Measurements from ENCODE around the gene IL7R. TPM values are rescaled to one million over a fixed set of nuclear protein-coding genes. Genes with fewer than 3 reads are reported as not detected.

The IL7R gene
- 0.98 TPM for polyA plus RNA-seq (2012; ENCODE audit: low read depth, missing spikeins)

GRCh38 chr5:35856765-35857351 lies at the start of gene IL7R:
TSS of gene IL7R (plus strand) at chr5:35856891. CDS start at chr5:35856978, 87 bp downstream.
- TF ChIP-seq POU2F2 (IDR thresholded peaks at IDR 0.05; ENCODE audit: low read depth, low read length) (no peak), PAX5 (IDR thresholded peaks at IDR 0.05; ENCODE audit: insufficient read depth, low read length, severe bottlenecking) (no peak), TAF1 (IDR thresholded peaks at IDR 0.05; ENCODE audit: low read depth, low read length) (no peak), POLR2AphosphoS5 (IDR thresholded peaks at IDR 0.05; ENCODE audit: low read depth, low read length) (no peak), SPI1 (IDR thresholded peaks at IDR 0.05; ENCODE audit: low read depth, low read length) (peak; percentile 81)
- no peak for FAIRE-seq
- DNase-seq (ENCODE audit: insufficient read length, low spot score), result no peak

- FAIRE-seq (no peak), DNase-seq (ENCODE audit: insufficient read length, low spot score) (no peak)
- TF ChIP-seq PAX5 (IDR thresholded peaks at IDR 0.05; ENCODE audit: insufficient read depth, low read length, severe bottlenecking), result no peak
- no peak for TF ChIP-seq TAF1 (IDR thresholded peaks at IDR 0.05; ENCODE audit: low read depth, low read length)
- TF ChIP-seq POLR2AphosphoS5 (IDR thresholded peaks at IDR 0.05; ENCODE audit: low read depth, low read length), result no peak
- TF ChIP-seq SPI1 (IDR thresholded peaks at IDR 0.05; ENCODE audit: low read depth, low read length), result no peak
Observed at GRCh38 chr5:35810601-35811000, 46.1 kb upstream of the IL7R start.

GRCh38 chr5:35811108-35811741 lies 45.5 kb upstream of the IL7R start:
- TF ChIP-seq POLR2A (IDR thresholded peaks at IDR 0.05; ENCODE audit: low read depth, low read length), result no peak
- FAIRE-seq, result no peak

GRCh38 chr5:35813521-35813920 lies 43.2 kb upstream of the IL7R start:
- TF ChIP-seq SPI1 (IDR thresholded peaks at IDR 0.05; ENCODE audit: low read depth, low read length) (no peak), POU2F2 (IDR thresholded peaks at IDR 0.05; ENCODE audit: low read depth, low read length) (no peak), POLR2AphosphoS5 (IDR thresholded peaks at IDR 0.05; ENCODE audit: low read depth, low read length) (no peak), PAX5 (IDR thresholded peaks at IDR 0.05; ENCODE audit: insufficient read depth, low read length, severe bottlenecking) (no peak), POLR2A (IDR thresholded peaks at IDR 0.05; ENCODE audit: low read depth, low read length) (no peak), TAF1 (IDR thresholded peaks at IDR 0.05; ENCODE audit: low read depth, low read length) (no peak)
- no peak for DNase-seq (ENCODE audit: insufficient read length, low spot score)
- FAIRE-seq, result no peak

More at GRCh38 chr5:35811108-35811741, 45.5 kb upstream of the IL7R start:
- no peak for DNase-seq (ENCODE audit: insufficient read length, low spot score)

- peak; percentile 87 for FAIRE-seq
- DNase-seq (ENCODE audit: insufficient read length, low spot score), result no peak
- TF ChIP-seq POLR2AphosphoS5 (IDR thresholded peaks at IDR 0.05; ENCODE audit: low read depth, low read length), result no peak
- TF ChIP-seq POLR2A (IDR thresholded peaks at IDR 0.05; ENCODE audit: low read depth, low read length), result no peak
- TF ChIP-seq POU2F2 (IDR thresholded peaks at IDR 0.05; ENCODE audit: low read depth, low read length), result no peak
- no peak for TF ChIP-seq SPI1 (IDR thresholded peaks at IDR 0.05; ENCODE audit: low read depth, low read length)
- TF ChIP-seq PAX5 (IDR thresholded peaks at IDR 0.05; ENCODE audit: insufficient read depth, low read length, severe bottlenecking), result no peak
- TF ChIP-seq TAF1 (IDR thresholded peaks at IDR 0.05; ENCODE audit: low read depth, low read length), result no peak
Observed at GRCh38 chr5:35815089-35815936, 41.4 kb upstream of the IL7R start.

- no peak for DNase-seq (ENCODE audit: insufficient read length, low spot score)
- TF ChIP-seq POLR2A (IDR thresholded peaks at IDR 0.05; ENCODE audit: low read depth, low read length) (no peak), PAX5 (IDR thresholded peaks at IDR 0.05; ENCODE audit: insufficient read depth, low read length, severe bottlenecking) (no peak), SPI1 (IDR thresholded peaks at IDR 0.05; ENCODE audit: low read depth, low read length) (no peak), POLR2AphosphoS5 (IDR thresholded peaks at IDR 0.05; ENCODE audit: low read depth, low read length) (no peak), TAF1 (IDR thresholded peaks at IDR 0.05; ENCODE audit: low read depth, low read length) (no peak), POU2F2 (IDR thresholded peaks at IDR 0.05; ENCODE audit: low read depth, low read length) (no peak)
- FAIRE-seq, result no peak
Observed at GRCh38 chr5:35816881-35817521, 39.7 kb upstream of the IL7R start.

- DNase-seq (ENCODE audit: insufficient read length, low spot score) (no peak), FAIRE-seq (no peak)
- TF ChIP-seq SPI1 (IDR thresholded peaks at IDR 0.05; ENCODE audit: low read depth, low read length) (no peak), POLR2AphosphoS5 (IDR thresholded peaks at IDR 0.05; ENCODE audit: low read depth, low read length) (no peak), PAX5 (IDR thresholded peaks at IDR 0.05; ENCODE audit: insufficient read depth, low read length, severe bottlenecking) (no peak), POU2F2 (IDR thresholded peaks at IDR 0.05; ENCODE audit: low read depth, low read length) (no peak), TAF1 (IDR thresholded peaks at IDR 0.05; ENCODE audit: low read depth, low read length) (no peak), POLR2A (IDR thresholded peaks at IDR 0.05; ENCODE audit: low read depth, low read length) (no peak)
Observed at GRCh38 chr5:35819026-35819425, 37.7 kb upstream of the IL7R start.

GRCh38 chr5:35819668-35820067 lies 37.0 kb upstream of the IL7R start:
- no peak for DNase-seq (ENCODE audit: insufficient read length, low spot score)
- TF ChIP-seq POU2F2 (IDR thresholded peaks at IDR 0.05; ENCODE audit: low read depth, low read length) (no peak), POLR2A (IDR thresholded peaks at IDR 0.05; ENCODE audit: low read depth, low read length) (no peak), POLR2AphosphoS5 (IDR thresholded peaks at IDR 0.05; ENCODE audit: low read depth, low read length) (no peak), TAF1 (IDR thresholded peaks at IDR 0.05; ENCODE audit: low read depth, low read length) (no peak), SPI1 (IDR thresholded peaks at IDR 0.05; ENCODE audit: low read depth, low read length) (no peak), PAX5 (IDR thresholded peaks at IDR 0.05; ENCODE audit: insufficient read depth, low read length, severe bottlenecking) (no peak)
- no peak for FAIRE-seq

GRCh38 chr5:35820735-35821134 lies 36.0 kb upstream of the IL7R start:
- TF ChIP-seq PAX5 (IDR thresholded peaks at IDR 0.05; ENCODE audit: insufficient read depth, low read length, severe bottlenecking) (no peak), TAF1 (IDR thresholded peaks at IDR 0.05; ENCODE audit: low read depth, low read length) (no peak), POLR2A (IDR thresholded peaks at IDR 0.05; ENCODE audit: low read depth, low read length) (no peak), SPI1 (IDR thresholded peaks at IDR 0.05; ENCODE audit: low read depth, low read length) (no peak), POLR2AphosphoS5 (IDR thresholded peaks at IDR 0.05; ENCODE audit: low read depth, low read length) (no peak), POU2F2 (IDR thresholded peaks at IDR 0.05; ENCODE audit: low read depth, low read length) (no peak)
- DNase-seq (ENCODE audit: insufficient read length, low spot score), result no peak
- no peak for FAIRE-seq
